GM12878 (cell line): ENCODE data around the gene APOC4. TPM values are rescaled to one million over a fixed set of nuclear protein-coding genes. Genes with fewer than 3 reads are reported as not detected.

Experiments used
- ATAC-seq: fragments of 200-7000 bp; cut with Tn5 transposase; 3 replicates; pipeline ENCODE4 v1.9.1; 2020; ENCODE audit warnings: mild to moderate bottlenecking, moderate library complexity
- BruUV-seq: library from RNA; stranded (reverse); fragments of 400-500 nt; replicated peaks from 2 replicates; lab custom pipeline; 2021; lab: Mats Ljungman, UMichigan
- CTCF ChIA-PET: fragments of 300-600 bp; sonication (Branson Sonifier 250); formaldehyde crosslinking; extraction: SDS; loops from one replicate; lab custom pipeline; 2021; ENCODE audit warnings: inconsistent platforms; lab: Yijun Ruan, JAX
- POLR2A ChIA-PET: fragments of 350-600 bp; formaldehyde crosslinking; extraction: SDS; loops from one replicate; lab custom pipeline; 2021; ENCODE audit warnings: inconsistent platforms; lab: Charles Lee
- RAD21 ChIA-PET: fragments of 300-600 bp; sonication (Branson Sonifier 250); formaldehyde crosslinking; loops from one replicate; lab custom pipeline; 2023; ENCODE audit warnings: antibody characterized with exemption; ENCODE audit not compliant: unreplicated experiment; lab: Charles Lee
- SMC1A ChIA-PET: fragments of 300-600 bp; sonication (Branson Sonifier 250); formaldehyde crosslinking; loops from one replicate; lab custom pipeline; 2023; ENCODE audit not compliant: unreplicated experiment, uncharacterized antibody; lab: Charles Lee
- DNase-seq: peaks from one replicate; pipeline ENCODE4 v3.0.0-alpha.2; 2011; ENCODE audit warnings: low read depth, low spot score
- FAIRE-seq: peaks from 3 replicates; lab custom pipeline; 2011; peaks lifted over from hg19 to GRCh38; lab: Jason Lieb, UNC
- H2AFZ ChIP-seq: 2 replicates; pipeline ENCODE4 v1.6.0; 2011; ENCODE audit warnings: low read depth, low read length, control low read depth; ENCODE audit not compliant: control insufficient read depth
- H3K27ac ChIP-seq: 2 replicates; pipeline ENCODE4 v1.5.1; 2011; ENCODE audit warnings: control low read depth; ENCODE audit not compliant: control insufficient read depth, insufficient read depth
- H3K27me3 ChIP-seq, 2 experiments: replicated peaks in 1 of 2; 2 replicates each; pipeline versions ENCODE4 v1.6.0 to v1.6.1; 2011; ENCODE audit warnings: low read length in 1 of 2; ENCODE audit not compliant: control insufficient read depth in 2 of 2, insufficient read depth in 2 of 2
- H3K36me3 ChIP-seq, 2 experiments: 2 replicates each; pipeline ENCODE4 v1.5.1; 2011; ENCODE audit warnings: low read length in 1 of 2; ENCODE audit not compliant: control insufficient read depth in 2 of 2, insufficient read depth in 2 of 2
- H3K4me1 ChIP-seq: 2 replicates; pipeline ENCODE4 v1.6.1; 2011; ENCODE audit warnings: mild to moderate bottlenecking, low read length, moderate library complexity, mixed read lengths; ENCODE audit not compliant: control insufficient read depth, insufficient read depth
- H3K4me2 ChIP-seq: 2 replicates; pipeline ENCODE4 v1.6.0; 2011; ENCODE audit warnings: control low read depth; ENCODE audit not compliant: control insufficient read depth, insufficient read depth
- H3K4me3 ChIP-seq: fragments of 200-600 bp; sonication (generic); 2 replicates; pipeline ENCODE4 v1.5.1; 2016
- H3K79me2 ChIP-seq: 2 replicates; pipeline ENCODE4 v1.6.0; 2011; ENCODE audit warnings: low read length; ENCODE audit not compliant: control insufficient read depth, insufficient read depth
- H3K9ac ChIP-seq: 2 replicates; pipeline ENCODE4 v1.8.0; 2011; ENCODE audit warnings: low read length, control low read depth, mixed read lengths; ENCODE audit not compliant: control insufficient read depth, insufficient read depth
- H3K9me3 ChIP-seq: replicated peaks from 3 replicates; pipeline ENCODE4 v1.5.1; 2011; ENCODE audit warnings: mild to moderate bottlenecking, low read length; ENCODE audit not compliant: control insufficient read depth, insufficient read depth
- H4K20me1 ChIP-seq: 2 replicates; pipeline ENCODE4 v1.6.0; 2011; ENCODE audit not compliant: control insufficient read depth, insufficient read depth
- BACH1 ChIP-seq: fragments of 450-650 bp; IDR thresholded peaks from 2 replicates; pipeline ENCODE4 v1.6.1; 2017; ENCODE audit warnings: mild to moderate bottlenecking, borderline replicate concordance
- BCL11A ChIP-seq: IDR thresholded peaks from 2 replicates; pipeline ENCODE4 v1.6.1; 2011; ENCODE audit warnings: low read depth, low read length
- E4F1 ChIP-seq: fragments of 450-650 bp; IDR thresholded peaks from 2 replicates; pipeline ENCODE4 v1.6.1; 2018; ENCODE audit warnings: borderline replicate concordance, mild to moderate bottlenecking; ENCODE audit not compliant: partially characterized antibody
- FOS ChIP-seq: IDR thresholded peaks from 3 replicates; pipeline ENCODE4 v1.6.1; 2011; ENCODE audit warnings: borderline replicate concordance; ENCODE audit not compliant: insufficient read length; ENCODE audit errors: extremely low read depth
- HDAC6 ChIP-seq: fragments of 200-600 bp; sonication (generic); IDR thresholded peaks from one replicate; pipeline ENCODE4 v1.8.0; 2017; ENCODE audit warnings: antibody characterized with exemption; ENCODE audit not compliant: unreplicated experiment
- IKZF1 ChIP-seq: fragments of 450-650 bp; conservative IDR thresholded peaks from 2 replicates; pipeline ENCODE4 v1.6.1; 2017; ENCODE audit warnings: antibody characterized with exemption, mild to moderate bottlenecking
- IRF3 ChIP-seq: fragments of 450-650 bp; IDR thresholded peaks from 2 replicates; pipeline ENCODE4 v1.6.1; 2014; ENCODE audit warnings: mild to moderate bottlenecking
- KAT2A ChIP-seq: conservative IDR thresholded peaks from 2 replicates; pipeline ENCODE4 v1.6.1; 2011; ENCODE audit warnings: low read depth, low read length; ENCODE audit not compliant: control insufficient read depth
- MEF2A ChIP-seq: IDR thresholded peaks from 2 replicates; pipeline ENCODE4 v1.6.1; 2011; ENCODE audit warnings: low read depth, mild to moderate bottlenecking, low read length, moderate library complexity; ENCODE audit not compliant: insufficient read depth
- MTA2 ChIP-seq: fragments of 450-650 bp; IDR thresholded peaks from 2 replicates; pipeline ENCODE4 v1.6.1; 2016; ENCODE audit warnings: low read depth, mild to moderate bottlenecking, moderate library complexity
- RELB ChIP-seq: fragments of 450-650 bp; IDR thresholded peaks from 2 replicates; pipeline ENCODE4 v1.6.1; 2017; ENCODE audit warnings: low read depth, mild to moderate bottlenecking, moderate library complexity
- SPI1 ChIP-seq: IDR thresholded peaks from 2 replicates; pipeline ENCODE4 v1.6.1; 2011; ENCODE audit warnings: low read depth, mild to moderate bottlenecking, low read length, moderate library complexity, borderline replicate concordance; ENCODE audit not compliant: insufficient read depth
- TCF12 ChIP-seq: IDR thresholded peaks from 2 replicates; pipeline ENCODE4 v1.6.1; 2011; ENCODE audit warnings: low read depth, mild to moderate bottlenecking, low read length
- ZNF687 ChIP-seq: fragments of 450-650 bp; IDR thresholded peaks from 2 replicates; pipeline ENCODE4 v1.6.1; 2017; ENCODE audit warnings: mild to moderate bottlenecking, moderate library complexity
- WGBS: methylation state at CpG from one replicate; pipeline ENCODE4 v1.1.6; 2016; ENCODE audit warnings: low lambda C conversion rate; ENCODE audit not compliant: insufficient replicate concordance, insufficient coverage; ENCODE audit errors: missing lambda C conversion rate; 5-methylcytosine and 5-hydroxymethylcytosine counted together
- in situ Hi-C: fragments of 300-500 bp; cut with MboI; formaldehyde crosslinking; loops from 9 replicates; pipeline ENCODE4 v1.14.3; 2018; ENCODE audit warnings: mixed read lengths
- intact Hi-C: fragments of 100-400 bp; cut with micrococcal nuclease; formaldehyde crosslinking; loops from one replicate; pipeline ENCODE4 v1.14.2; 2022; ENCODE audit not compliant: unreplicated experiment
- polyA plus RNA-seq, 11 experiments: library from polyadenylated mRNA; depleted of rRNA in 4 of 11; unstranded in 6 of 11; stranded (reverse) in 5 of 11; fragments of >200 nt; fragmentation: Nextera tagmentation in 4 of 11; fragmentation: Illumina TruSeq in 1 of 11; extraction: Ambion mirVana in 4 of 11; extraction: Trizol in 1 of 11; gene quantifications; 1 replicate in 1 of 11; 2 replicates in 10 of 11; pipeline versions ENCODE4 v1.2.1 to v1.2.3, GENCODE V29; 2011 to 2016; ENCODE audit warnings: inconsistent platforms in 2 of 11, missing spikeins in 2 of 11, low read depth in 1 of 11
- total RNA-seq, 4 experiments: library from RNA; depleted of rRNA in 3 of 4; stranded (reverse); fragments of >200 nt in 3 of 4; fragmentation: Illumina TruSeq in 1 of 4; extraction: Trizol in 1 of 4; gene quantifications; 2 replicates each; pipeline versions ENCODE4 v1.2.1 to v1.2.3, GENCODE V29; 2013 to 2021

APOC4 gene
- total and polyA plus RNA-seq, 10 of the 15 experiments (the other 5 are each of a cell fraction or from before 2014, with no cell fraction given) = not detected

GRCh38 chr19:44990459-44990858 lies 48.4 kb downstream of the APOC4 start:
- H3K4me1 ChIP-seq = peaks cover 12% of the 10 kb centered on the region
- ChIA-PET RAD21 (interaction anchor here (0.7 to 3.5 kb wide), 5 partner anchors 49 to 427 kb away, joined by 3 to 29 read pairs (median 11); partner anchors contain the start of gene CLASRP), POLR2A (interaction anchor here (0.5 to 4.1 kb wide), 5 partner anchors 11 to 147 kb away, joined by 3 to 24 read pairs (median 4); partner anchors contain the start of gene RELB), CTCF (interaction anchor here (1.8 to 3.5 kb wide), 6 partner anchors 11 to 134 kb away, joined by 6 to 70 read pairs (median 13); partner anchors contain the start of genes CLASRP and RELB), SMC1A (interaction anchor here (0.9 to 2.1 kb wide), 4 partner anchors 24 to 188 kb away, joined by 3 to 10 read pairs (median 4); partner anchors contain the start of genes BLOC1S3 and TRAPPC6A)
- no peaks in the 10 kb centered on the region for H3K79me2 ChIP-seq
- peak; percentile 22 for ATAC-seq
- no peak overlapping the region for H2AFZ ChIP-seq
- in situ Hi-C loops = no loop called here
- no peaks in the 10 kb centered on the region for H3K9me3 ChIP-seq
- BruUV-seq = no TSS peak
- H3K4me3 ChIP-seq = no peak overlapping the region
- DNase-seq = no peak
- no peak overlapping the region for H3K4me2 ChIP-seq
- peaks cover 0 to 36% of the 10 kb centered on the region in 2 experiments; a peak in 3 of 4 replicates for H3K36me3 ChIP-seq
- H3K27me3 ChIP-seq = no peaks in the 10 kb centered on the region
- FAIRE-seq = no peak
- no peak overlapping the region for H3K9ac ChIP-seq
- no peaks in the 10 kb centered on the region for H4K20me1 ChIP-seq
- H3K27ac ChIP-seq = peak overlapping the region; percentile 1; the same call in 1 of the 2 replicates
- intact Hi-C loops = no loop called here
- WGBS = 49% methylated on average over 14 of the region's 14 CpGs
- no peak for TF ChIP-seq BACH1
- no peak for TF ChIP-seq KAT2A
- TF ChIP-seq MEF2A = no peak
- no peak for TF ChIP-seq HDAC6
- TF ChIP-seq RELB = 0 out of 2 replicates have a peak, but pooled peaks have one; percentile 51
- no peak for TF ChIP-seq BCL11A
- TF ChIP-seq MTA2 = no peak
- TF ChIP-seq ZNF687 = no peak
- 0 out of 2 replicates have a peak, but pooled peaks have one; percentile 31 for TF ChIP-seq TCF12
- 0 out of 2 replicates have a peak, but pooled peaks have one; percentile 41 for TF ChIP-seq IKZF1
- TF ChIP-seq IRF3 = no peak
- TF ChIP-seq FOS = no peak
- peak; percentile 43; the same call in 1 of the 2 replicates for TF ChIP-seq SPI1
- TF ChIP-seq E4F1 = no peak
